ENCODE results near the gene DLG2.

The DLG2 gene

GRCh38 chr11:83572581-83573496, 2054.3 kb downstream of the DLG2 start:
- no peak for DNase-seq (ENCODE audit: low spot score)

- no peak for DNase-seq (ENCODE audit: low spot score)
Observed at GRCh38 chr11:83571302-83571701, 2055.8 kb downstream of the DLG2 start.

GRCh38 chr11:83569134-83569805, 2057.9 kb downstream of the DLG2 start:
- DNase-seq (ENCODE audit: low spot score) = no peak

GRCh38 chr11:83568516-83568915, 2058.6 kb downstream of the DLG2 start:
- no peak for DNase-seq (ENCODE audit: low spot score)

- no peak for DNase-seq (ENCODE audit: low spot score)
Observed at GRCh38 chr11:83566950-83567349, 2060.2 kb downstream of the DLG2 start.

- no peak for DNase-seq (ENCODE audit: low spot score)
Observed at GRCh38 chr11:83564870-83565269, 2062.3 kb downstream of the DLG2 start.

GRCh38 chr11:83558281-83558680, 2068.9 kb downstream of the DLG2 start:
- no peak for DNase-seq (ENCODE audit: low spot score)

GRCh38 chr11:83557653-83558052, 2069.5 kb downstream of the DLG2 start:
- no peak for DNase-seq (ENCODE audit: low spot score)

GRCh38 chr11:83554876-83555275, 2072.3 kb downstream of the DLG2 start:
- DNase-seq (ENCODE audit: low spot score) = no peak

- no peak for DNase-seq (ENCODE audit: low spot score)
Observed at GRCh38 chr11:83549984-83550667, 2077.0 kb downstream of the DLG2 start.

- DNase-seq (ENCODE audit: low spot score) = no peak
Observed at GRCh38 chr11:83546368-83546767, 2080.8 kb downstream of the DLG2 start.

- peak; percentile 44 for DNase-seq (ENCODE audit: low spot score)
Observed at GRCh38 chr11:83545494-83546260, 2081.5 kb downstream of the DLG2 start.

- no peak for DNase-seq (ENCODE audit: low spot score)
Observed at GRCh38 chr11:83544846-83545245, 2082.3 kb downstream of the DLG2 start.

- DNase-seq (ENCODE audit: low spot score) = no peak
Observed at GRCh38 chr11:83543706-83544439, 2083.3 kb downstream of the DLG2 start.

GRCh38 chr11:83542861-83543260, 2084.3 kb downstream of the DLG2 start:
- DNase-seq (ENCODE audit: low spot score) = no peak

- DNase-seq (ENCODE audit: low spot score) = no peak
Observed at GRCh38 chr11:83540728-83541127, 2086.4 kb downstream of the DLG2 start.

GRCh38 chr11:83540112-83540675, 2086.9 kb downstream of the DLG2 start:
- DNase-seq (ENCODE audit: low spot score) = no peak

- DNase-seq (ENCODE audit: low spot score) = no peak
Observed at GRCh38 chr11:83538286-83538685, 2088.9 kb downstream of the DLG2 start.

- no peak for DNase-seq (ENCODE audit: low spot score)
Observed at GRCh38 chr11:83537131-83537610, 2090.0 kb downstream of the DLG2 start.

- DNase-seq (ENCODE audit: low spot score) = no peak
Observed at GRCh38 chr11:83533166-83533565, 2094.0 kb downstream of the DLG2 start.

GRCh38 chr11:83528877-83529276, 2098.3 kb downstream of the DLG2 start:
- no peak for DNase-seq (ENCODE audit: low spot score)
